Colonic mucosa (tissue), 4 donors: ENCODE measurements around the gene ICAM5. TPM values are rescaled to one million over a fixed set of nuclear protein-coding genes. Genes with fewer than 3 reads are reported as not detected.
"Not testable (repeated sequence)": the region's sequence is repeated elsewhere in the genome, so short reads cannot be mapped to it uniquely, and the experiment has no call there.

ENCODE experiments used
- DNase-seq: peaks from one replicate; pipeline ENCODE4 v3.0.0-alpha.2; 2020
- H3K27ac ChIP-seq: fragments of 200-600 bp; one replicate; pipeline ENCODE4 v1.8.0; 2021
- H3K27me3 ChIP-seq: fragments of 200-600 bp; one replicate; pipeline ENCODE4 v1.8.0; 2021
- H3K36me3 ChIP-seq: fragments of 200-600 bp; one replicate; pipeline ENCODE4 v1.8.0; 2021
- H3K4me1 ChIP-seq: fragments of 200-600 bp; one replicate; pipeline ENCODE4 v1.8.0; 2021; ENCODE audit warnings: mild to moderate bottlenecking
- H3K4me3 ChIP-seq: fragments of 200-600 bp; one replicate; pipeline ENCODE4 v1.8.0; 2021
- H3K9ac ChIP-seq, 2 donors: one replicate each; pipeline ENCODE4 v1.7.0; 2013; ENCODE audit warnings: control low read depth in 2 of 2, low read depth in 2 of 2, low read length in 2 of 2
- H3K9me3 ChIP-seq: fragments of 200-600 bp; one replicate; pipeline ENCODE4 v1.8.0; 2021
- CTCF ChIP-seq: fragments of 200-600 bp; IDR thresholded peaks from one replicate; pipeline ENCODE4 v1.8.0; 2022; ENCODE audit warnings: antibody characterized with exemption, mild to moderate bottlenecking
- intact Hi-C: fragments of 100-400 bp; cut with DNase I; formaldehyde crosslinking; loops from one replicate; pipeline ENCODE4 v1.14.1; 2022
- total RNA-seq, 2 donors: library from RNA; stranded (reverse); fragmentation: NEBNext Ultra II Directional in 1 of 2; extraction: Animal tissue kit (Norgen Biotek cat#: 25700) in 1 of 2; gene quantifications; one replicate each; pipeline ENCODE4 v1.2.1, GENCODE V29; 2021
- donor health status: healthy.
- donor health status: DM: no; HTN: no; CAD: no.
- donor health status: DM: no; HTN: no; CAD: no.

The ICAM5 gene
- total RNA-seq, 2 donors from 2014 or later = 0.74 to 1.3 TPM

DNA sequence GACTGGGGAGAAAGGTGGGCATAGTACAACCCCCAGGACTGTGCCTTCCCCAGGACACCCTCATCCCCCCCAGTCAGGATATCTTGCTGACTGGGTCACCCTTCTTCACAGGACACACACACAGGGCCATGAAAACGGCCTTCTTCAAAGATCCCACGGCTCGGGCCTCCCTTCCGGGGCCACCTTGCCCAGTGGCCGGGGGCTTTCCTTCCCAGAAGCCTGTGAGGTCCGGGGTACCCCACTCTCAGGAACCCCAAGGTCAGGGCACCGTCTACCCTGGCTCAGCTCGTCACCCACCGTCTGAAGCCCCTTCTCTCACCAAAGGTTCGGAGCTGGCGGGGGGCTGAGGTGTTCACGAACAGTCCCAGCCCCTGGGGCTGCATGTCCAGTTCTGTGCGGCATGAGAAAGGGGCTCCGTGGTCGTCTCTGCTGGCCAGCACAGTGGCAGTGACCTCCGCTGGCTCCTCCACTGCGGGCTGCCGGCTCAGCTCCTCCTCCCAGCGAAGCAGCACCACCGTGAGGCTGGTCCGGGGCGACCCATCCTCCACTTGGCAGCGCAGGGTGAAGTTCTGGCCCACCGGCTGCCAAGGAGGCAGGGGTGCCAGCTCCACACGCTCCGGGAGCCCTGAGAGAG is 45.7 kb downstream of the ICAM5 start:
- no peak for TF ChIP-seq CTCF
- H3K9ac ChIP-seq = peak overlapping the region in 1 of 2 donors; percentile 73
- H3K36me3 ChIP-seq = no peaks in the 10 kb centered on the region
- peaks cover 8% of the 10 kb centered on the region for H3K4me1 ChIP-seq
- DNase-seq = no peak
- intact Hi-C loops = loop anchor here (5.0 kb wide), 1 partner anchor 47 kb away; the partner anchor contains the start of gene TYK2
- H3K27ac ChIP-seq = no peak overlapping the region
- no peaks in the 10 kb centered on the region for H3K27me3 ChIP-seq
- H3K4me3 ChIP-seq = no peak overlapping the region
- no peaks in the 10 kb centered on the region for H3K9me3 ChIP-seq

GRCh38 chr19:10336725-10337124 is 47.0 kb downstream of the ICAM5 start:
- H3K9ac ChIP-seq, H3K27ac ChIP-seq, H3K4me3 ChIP-seq, H3K27me3 ChIP-seq, H3K9me3 ChIP-seq, DNase-seq, H3K36me3 ChIP-seq, H3K4me1 ChIP-seq: not testable (repeated sequence)
- intact Hi-C loops = loop anchor here (5.0 kb wide), 1 partner anchor 46 kb away; the partner anchor contains the start of gene TYK2

DNA sequence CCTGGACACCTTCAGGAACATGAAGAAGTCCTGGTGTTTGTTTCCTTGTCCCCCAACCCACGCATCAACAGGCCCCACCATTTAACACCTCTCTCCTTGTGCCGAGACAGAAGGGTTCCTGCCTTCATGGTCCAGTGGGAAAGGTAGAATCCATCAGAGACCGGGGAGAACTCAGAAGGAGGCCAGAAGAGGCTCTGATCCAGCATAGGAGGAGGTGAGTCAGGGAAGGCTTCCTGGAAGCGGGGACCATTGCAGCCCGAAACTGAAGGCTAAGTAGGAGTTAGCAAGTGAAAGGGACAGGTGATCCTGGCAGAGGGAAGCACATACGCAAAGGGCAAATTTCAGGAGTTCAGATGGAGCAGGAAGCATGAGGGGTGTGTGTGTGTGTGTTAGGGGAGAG is 49.2 kb downstream of the ICAM5 start:
- Histone ChIP-seq H3K9ac (peak overlapping the region; percentile 4 to 67), H3K9me3 (no peaks in the 10 kb centered on the region), H3K27me3 (no peaks in the 10 kb centered on the region), H3K4me3 (peak overlapping the region; percentile 14), H3K36me3 (no peaks in the 10 kb centered on the region), H3K27ac (no peak overlapping the region), H3K4me1 (no peaks in the 10 kb centered on the region)
- no peak for TF ChIP-seq CTCF
- DNase-seq = no peak
- intact Hi-C loops = loop anchor here (5.0 kb wide), 1 partner anchor 43 kb away; the partner anchor contains the start of gene TYK2

GRCh38 chr19:10339380-10339960 is 49.7 kb downstream of the ICAM5 start, which contains the start of gene ICAM3:
ICAM3 (minus strand) TSS chr19:10339624; CDS start chr19:10339614, 10 bp downstream.
- no peaks in the 10 kb centered on the region for H3K4me1 ChIP-seq
- intact Hi-C loops = loop anchor here (5.0 kb wide), 1 partner anchor 43 kb away; the partner anchor contains the start of gene TYK2
- H3K27me3 ChIP-seq = no peaks in the 10 kb centered on the region
- peak; percentile 33 for DNase-seq
- peak within 1 kb of the TSS; percentile 33 for H3K27ac ChIP-seq
- no peaks in the 10 kb centered on the region for H3K9me3 ChIP-seq
- no peaks in the 10 kb centered on the region for H3K36me3 ChIP-seq
- no peak for TF ChIP-seq CTCF
- H3K4me3 ChIP-seq = peak within 1 kb of the TSS; percentile 14
- peak within 1 kb of the TSS; percentile 4 to 67 for H3K9ac ChIP-seq

GRCh38 chr19:10339977-10340376 is 50.2 kb downstream of the ICAM5 start:
- no peak for DNase-seq
- Histone ChIP-seq H3K27ac (no peak overlapping the region), H3K27me3 (no peaks in the 10 kb centered on the region), H3K36me3 (no peaks in the 10 kb centered on the region), H3K9me3 (no peaks in the 10 kb centered on the region), H3K4me1 (no peaks in the 10 kb centered on the region), H3K4me3 (no peak overlapping the region), H3K9ac (no peak overlapping the region)
- TF ChIP-seq CTCF = no peak
- intact Hi-C loops = loop anchor here (5.0 kb wide), 1 partner anchor 42 kb away; the partner anchor contains the start of gene TYK2

- no peak for DNase-seq
- Histone ChIP-seq H3K27me3 (no peaks in the 10 kb centered on the region), H3K9me3 (no peaks in the 10 kb centered on the region), H3K4me1 (no peaks in the 10 kb centered on the region), H3K9ac (no peak overlapping the region), H3K36me3 (no peaks in the 10 kb centered on the region), H3K27ac (no peak overlapping the region), H3K4me3 (no peak overlapping the region)
- no peak for TF ChIP-seq CTCF
- intact Hi-C loops = no loop called here
Observed at GRCh38 chr19:10343495-10343894, 53.7 kb downstream of the ICAM5 start.
